ENCODE measurements around the gene FAS.

Gene FAS

DNA sequence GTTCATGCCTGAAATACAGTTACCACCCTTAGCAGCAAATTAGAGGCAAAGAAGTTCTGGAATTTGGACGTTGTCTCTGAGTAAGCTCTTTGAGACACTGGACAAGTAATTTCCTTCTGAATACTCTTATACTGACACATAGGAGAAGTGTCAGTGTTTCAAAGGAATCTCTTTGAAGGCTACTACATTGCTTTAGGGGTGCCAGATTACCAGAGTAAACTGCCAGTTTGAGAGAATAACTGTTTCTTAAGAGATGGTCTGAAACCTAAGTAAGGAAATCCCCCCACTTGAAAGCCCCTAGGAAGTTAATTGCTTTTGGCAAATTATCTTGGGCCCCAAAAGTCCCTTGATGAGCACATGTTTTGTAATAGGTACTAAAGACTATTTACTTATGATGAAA lies 3.4 kb downstream of the FAS start:
- TF ChIP-seq, protein P1, sequence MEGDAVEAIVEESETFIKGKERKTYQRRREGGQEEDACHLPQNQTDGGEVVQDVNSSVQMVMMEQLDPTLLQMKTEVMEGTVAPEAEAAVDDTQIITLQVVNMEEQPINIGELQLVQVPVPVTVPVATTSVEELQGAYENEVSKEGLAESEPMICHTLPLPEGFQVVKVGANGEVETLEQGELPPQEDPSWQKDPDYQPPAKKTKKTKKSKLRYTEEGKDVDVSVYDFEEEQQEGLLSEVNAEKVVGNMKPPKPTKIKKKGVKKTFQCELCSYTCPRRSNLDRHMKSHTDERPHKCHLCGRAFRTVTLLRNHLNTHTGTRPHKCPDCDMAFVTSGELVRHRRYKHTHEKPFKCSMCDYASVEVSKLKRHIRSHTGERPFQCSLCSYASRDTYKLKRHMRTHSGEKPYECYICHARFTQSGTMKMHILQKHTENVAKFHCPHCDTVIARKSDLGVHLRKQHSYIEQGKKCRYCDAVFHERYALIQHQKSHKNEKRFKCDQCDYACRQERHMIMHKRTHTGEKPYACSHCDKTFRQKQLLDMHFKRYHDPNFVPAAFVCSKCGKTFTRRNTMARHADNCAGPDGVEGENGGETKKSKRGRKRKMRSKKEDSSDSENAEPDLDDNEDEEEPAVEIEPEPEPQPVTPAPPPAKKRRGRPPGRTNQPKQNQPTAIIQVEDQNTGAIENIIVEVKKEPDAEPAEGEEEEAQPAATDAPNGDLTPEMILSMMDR (IDR thresholded peaks at IDR 0.05; ENCODE audit: unreplicated experiment in 3 of 3), result no peak
- H3K36me3 Mint-ChIP-seq (ENCODE audit: low read depth), result no peaks in the 10 kb centered on the region
- no peak overlapping the region for H3K27ac Mint-ChIP-seq
- H3K9me3 Mint-ChIP-seq, result no peaks in the 10 kb centered on the region
- peak overlapping the region in 1 of 3 experiments; percentile 31 for H3K4me3 Mint-ChIP-seq
- H3K27me3 Mint-ChIP-seq (ENCODE audit: low read depth), result peaks cover 16% of the 10 kb centered on the region
- H3K4me1 Mint-ChIP-seq, result peaks cover 34% of the 10 kb centered on the region

GRCh38 chr10:88995156-88995876 lies 4.7 kb downstream of the FAS start:
- no peak overlapping the region for H3K4me3 Mint-ChIP-seq
- H3K36me3 Mint-ChIP-seq (ENCODE audit: low read depth), result no peaks in the 10 kb centered on the region
- TF ChIP-seq, protein P1 (IDR thresholded peaks at IDR 0.05; ENCODE audit: unreplicated experiment in 3 of 3), result no peak
- peaks cover 9% of the 10 kb centered on the region for H3K27me3 Mint-ChIP-seq (ENCODE audit: low read depth)
- no peak overlapping the region for H3K27ac Mint-ChIP-seq
- no peaks in the 10 kb centered on the region for H3K9me3 Mint-ChIP-seq
- H3K4me1 Mint-ChIP-seq, result peaks cover 21% of the 10 kb centered on the region

DNA sequence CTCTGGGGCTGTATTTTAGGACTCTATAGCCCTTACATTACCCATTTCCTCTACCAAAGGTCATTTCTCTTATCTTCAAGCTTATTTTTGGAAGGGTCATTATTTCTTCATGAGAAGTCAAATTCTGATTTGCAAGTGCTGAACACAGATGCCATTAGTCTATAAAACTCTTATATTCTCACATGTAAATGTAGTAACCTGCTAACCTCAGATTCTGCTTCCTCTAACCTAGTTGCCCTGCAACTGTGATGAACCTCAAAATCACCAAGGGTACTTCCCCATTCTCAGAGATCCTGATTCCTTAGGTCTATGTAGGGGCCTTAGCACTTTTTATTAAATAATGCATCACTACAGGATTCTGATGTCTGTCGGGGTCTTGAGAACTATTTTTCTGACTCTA lies 6.3 kb downstream of the FAS start:
- TF ChIP-seq, protein P1 (IDR thresholded peaks at IDR 0.05; ENCODE audit: unreplicated experiment in 3 of 3), result no peak
- H3K4me1 Mint-ChIP-seq, result peaks cover 19% of the 10 kb centered on the region
- H3K9me3 Mint-ChIP-seq, result no peaks in the 10 kb centered on the region
- no peak overlapping the region for H3K4me3 Mint-ChIP-seq
- H3K27me3 Mint-ChIP-seq (ENCODE audit: low read depth), result peaks cover 4% of the 10 kb centered on the region
- H3K27ac Mint-ChIP-seq, result no peak overlapping the region
- H3K36me3 Mint-ChIP-seq (ENCODE audit: low read depth), result no peaks in the 10 kb centered on the region

- H3K9me3 Mint-ChIP-seq, result no peaks in the 10 kb centered on the region
- peaks cover 4% of the 10 kb centered on the region for H3K4me1 Mint-ChIP-seq
- TF ChIP-seq, protein P1 (IDR thresholded peaks at IDR 0.05; ENCODE audit: unreplicated experiment in 3 of 3), result no peak
- H3K27me3 Mint-ChIP-seq (ENCODE audit: low read depth), result no peaks in the 10 kb centered on the region
- H3K27ac Mint-ChIP-seq, result no peak overlapping the region
- H3K36me3 Mint-ChIP-seq (ENCODE audit: low read depth), result no peaks in the 10 kb centered on the region
- no peak overlapping the region for H3K4me3 Mint-ChIP-seq
These were observed 9.0 kb downstream of the FAS start for GRCh38 chr10:88999625-89000024.

- H3K27ac Mint-ChIP-seq, result peak overlapping the region; percentile 8 to 48 (median 23)
- no peaks in the 10 kb centered on the region for H3K9me3 Mint-ChIP-seq
- peaks cover 4% of the 10 kb centered on the region for H3K4me1 Mint-ChIP-seq
- H3K27me3 Mint-ChIP-seq (ENCODE audit: low read depth), result no peaks in the 10 kb centered on the region
- TF ChIP-seq, protein P1 (IDR thresholded peaks at IDR 0.05; ENCODE audit: unreplicated experiment in 3 of 3), result no peak
- no peak overlapping the region for H3K4me3 Mint-ChIP-seq
- H3K36me3 Mint-ChIP-seq (ENCODE audit: low read depth), result no peaks in the 10 kb centered on the region
These were observed 10.6 kb downstream of the FAS start for GRCh38 chr10:89001024-89001728.
